ENCODE data around the gene SLC15A3.

The SLC15A3 gene

GRCh38 chr11:60921259-60921658 is 30.7 kb downstream of the SLC15A3 start:
- no peak for ATAC-seq (ENCODE audit: low read depth)
- no peak overlapping the region for H3K4me3 ChIP-seq (ENCODE audit: severe bottlenecking)
- H3K4me1 ChIP-seq (ENCODE audit: insufficient read depth, poor library complexity, severe bottlenecking) = peaks cover 17% of the 10 kb centered on the region
- H3K36me3 ChIP-seq (ENCODE audit: low read depth) = peaks cover 26% of the 10 kb centered on the region
- no peaks in the 10 kb centered on the region for H3K9me3 ChIP-seq (ENCODE audit: severe bottlenecking)
- no peak for TF ChIP-seq CTCF (IDR thresholded peaks at IDR 0.05; ENCODE audit: poor library complexity, severe bottlenecking)
- H3K27ac ChIP-seq (ENCODE audit: poor library complexity, severe bottlenecking) = no peak overlapping the region
- H3K27me3 ChIP-seq (ENCODE audit: insufficient read depth, poor library complexity, severe bottlenecking) = no peaks in the 10 kb centered on the region
- DNase-seq (ENCODE audit: low spot score) = no peak

- DNase-seq (ENCODE audit: low spot score) (no peak), ATAC-seq (ENCODE audit: low read depth) (no peak)
- TF ChIP-seq CTCF (IDR thresholded peaks at IDR 0.05; ENCODE audit: poor library complexity, severe bottlenecking) = no peak
- H3K9me3 ChIP-seq (ENCODE audit: severe bottlenecking) = no peaks in the 10 kb centered on the region
- H3K27me3 ChIP-seq (ENCODE audit: insufficient read depth, poor library complexity, severe bottlenecking) = no peaks in the 10 kb centered on the region
- H3K27ac ChIP-seq (ENCODE audit: poor library complexity, severe bottlenecking) = no peak overlapping the region
- H3K36me3 ChIP-seq (ENCODE audit: low read depth) = peaks cover 28% of the 10 kb centered on the region
- peaks cover 24% of the 10 kb centered on the region for H3K4me1 ChIP-seq (ENCODE audit: insufficient read depth, poor library complexity, severe bottlenecking)
- H3K4me3 ChIP-seq (ENCODE audit: severe bottlenecking) = no peak overlapping the region
Observed at GRCh38 chr11:60919956-60920355, 32.0 kb downstream of the SLC15A3 start.

GRCh38 chr11:60919320-60919719 is 32.7 kb downstream of the SLC15A3 start:
- ATAC-seq (ENCODE audit: low read depth) = no peak
- Histone ChIP-seq H3K4me1 (ENCODE audit: insufficient read depth, poor library complexity, severe bottlenecking) (peaks cover 24% of the 10 kb centered on the region), H3K27ac (ENCODE audit: poor library complexity, severe bottlenecking) (no peak overlapping the region), H3K4me3 (ENCODE audit: severe bottlenecking) (no peak overlapping the region), H3K27me3 (ENCODE audit: insufficient read depth, poor library complexity, severe bottlenecking) (no peaks in the 10 kb centered on the region), H3K9me3 (ENCODE audit: severe bottlenecking) (no peaks in the 10 kb centered on the region), H3K36me3 (ENCODE audit: low read depth) (peaks cover 28% of the 10 kb centered on the region)
- no peak for DNase-seq (ENCODE audit: low spot score)
- no peak for TF ChIP-seq CTCF (IDR thresholded peaks at IDR 0.05; ENCODE audit: poor library complexity, severe bottlenecking)

GRCh38 chr11:60918939-60919265 is 33.1 kb downstream of the SLC15A3 start:
- no peak for DNase-seq (ENCODE audit: low spot score)
- H3K27ac ChIP-seq (ENCODE audit: poor library complexity, severe bottlenecking) = no peak overlapping the region
- H3K4me3 ChIP-seq (ENCODE audit: severe bottlenecking) = no peak overlapping the region
- H3K27me3 ChIP-seq (ENCODE audit: insufficient read depth, poor library complexity, severe bottlenecking) = no peaks in the 10 kb centered on the region
- ATAC-seq (ENCODE audit: low read depth) = no peak
- no peak for TF ChIP-seq CTCF (IDR thresholded peaks at IDR 0.05; ENCODE audit: poor library complexity, severe bottlenecking)
- H3K4me1 ChIP-seq (ENCODE audit: insufficient read depth, poor library complexity, severe bottlenecking) = peaks cover 24% of the 10 kb centered on the region
- no peaks in the 10 kb centered on the region for H3K9me3 ChIP-seq (ENCODE audit: severe bottlenecking)
- H3K36me3 ChIP-seq (ENCODE audit: low read depth) = peaks cover 28% of the 10 kb centered on the region

GRCh38 chr11:60918251-60918938 is 33.6 kb downstream of the SLC15A3 start:
- TF ChIP-seq CTCF (IDR thresholded peaks at IDR 0.05; ENCODE audit: poor library complexity, severe bottlenecking) = no peak
- Histone ChIP-seq H3K4me1 (ENCODE audit: insufficient read depth, poor library complexity, severe bottlenecking) (peaks cover 21% of the 10 kb centered on the region), H3K36me3 (ENCODE audit: low read depth) (peaks cover 28% of the 10 kb centered on the region), H3K4me3 (ENCODE audit: severe bottlenecking) (no peak overlapping the region), H3K27me3 (ENCODE audit: insufficient read depth, poor library complexity, severe bottlenecking) (no peaks in the 10 kb centered on the region), H3K9me3 (ENCODE audit: severe bottlenecking) (no peaks in the 10 kb centered on the region), H3K27ac (ENCODE audit: poor library complexity, severe bottlenecking) (no peak overlapping the region)
- no peak for DNase-seq (ENCODE audit: low spot score)
- ATAC-seq (ENCODE audit: low read depth) = no peak
